ENCODE measurements around the gene CCNJL.
"Not testable (repeated sequence)": the region's sequence is repeated elsewhere in the genome, so short reads cannot be mapped to it uniquely, and the experiment has no call there.

CCNJL gene

GRCh38 chr5:160348080-160348479, 35.7 kb upstream of the CCNJL start:
- peaks cover 4% of the 10 kb centered on the region for H3K27me3 Mint-ChIP-seq
- H3K4me3 Mint-ChIP-seq: no peak overlapping the region
- intact Hi-C loops (cut with micrococcal nuclease): loop anchor here (5.0 kb wide), 1 partner anchor 326 kb away; no protein-coding TSS in a partner anchor
- no peaks in the 10 kb centered on the region for H3K9me3 Mint-ChIP-seq
- H3K36me3 Mint-ChIP-seq (ENCODE audit: low read depth): no peaks in the 10 kb centered on the region
- no peak overlapping the region for H3K27ac Mint-ChIP-seq
- H3K4me1 Mint-ChIP-seq (ENCODE audit: low read depth): peaks cover 4% of the 10 kb centered on the region

GRCh38 chr5:160347448-160347847, 35.1 kb upstream of the CCNJL start:
- intact Hi-C loops (cut with micrococcal nuclease): loop anchor here (2.0 to 5.0 kb wide), 2 partner anchors 267 to 325 kb away; no protein-coding TSS in a partner anchor
- peaks cover 4% of the 10 kb centered on the region for H3K4me1 Mint-ChIP-seq (ENCODE audit: low read depth)
- no peaks in the 10 kb centered on the region for H3K36me3 Mint-ChIP-seq (ENCODE audit: low read depth)
- H3K27me3 Mint-ChIP-seq: peaks cover 5% of the 10 kb centered on the region
- H3K4me3 Mint-ChIP-seq: no peak overlapping the region
- H3K9me3 Mint-ChIP-seq: no peaks in the 10 kb centered on the region
- no peak overlapping the region for H3K27ac Mint-ChIP-seq

DNA sequence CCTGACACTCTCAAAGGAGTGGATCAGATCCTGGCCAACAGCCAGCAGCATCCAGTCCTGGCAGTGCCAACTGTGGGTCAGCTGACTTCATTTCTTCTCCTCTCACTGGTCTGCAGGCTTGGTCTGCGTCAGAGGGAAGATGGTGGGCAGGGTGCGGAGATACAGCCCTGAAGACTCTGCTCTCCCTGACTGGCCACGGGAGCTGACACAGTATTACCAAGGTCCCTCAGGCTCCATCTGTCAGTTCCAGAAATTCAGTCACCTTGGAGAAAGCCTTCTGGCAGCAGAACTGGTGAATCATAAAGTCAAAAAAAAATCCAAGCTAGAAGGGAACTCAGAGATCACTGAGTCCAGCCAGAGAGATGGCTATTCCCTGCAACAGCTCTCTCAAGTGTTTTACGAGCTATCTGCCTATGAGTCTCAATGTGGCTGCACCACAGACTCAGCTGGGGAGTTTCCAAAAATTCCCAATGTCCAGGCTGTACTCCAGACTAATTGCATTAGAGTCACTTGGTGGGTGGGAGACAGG, 30.1 kb upstream of the CCNJL start:
- Mint-ChIP-seq H3K9me3 (no peaks in the 10 kb centered on the region), H3K27me3 (peaks cover 9% of the 10 kb centered on the region), H3K4me3 (no peak overlapping the region), H3K36me3 (ENCODE audit: low read depth) (no peaks in the 10 kb centered on the region), H3K27ac (no peak overlapping the region), H3K4me1 (ENCODE audit: low read depth) (no peaks in the 10 kb centered on the region)
- intact Hi-C loops (cut with micrococcal nuclease): no loop called here

GRCh38 chr5:160341309-160341870, 29.0 kb upstream of the CCNJL start:
- Mint-ChIP-seq H3K9me3 (no peaks in the 10 kb centered on the region), H3K36me3 (ENCODE audit: low read depth) (no peaks in the 10 kb centered on the region), H3K27me3 (peaks cover 14% of the 10 kb centered on the region), H3K4me1 (ENCODE audit: low read depth) (peaks cover 2% of the 10 kb centered on the region), H3K4me3 (no peak overlapping the region), H3K27ac (peak overlapping the region; percentile 12)
- intact Hi-C loops (cut with micrococcal nuclease): no loop called here

DNA sequence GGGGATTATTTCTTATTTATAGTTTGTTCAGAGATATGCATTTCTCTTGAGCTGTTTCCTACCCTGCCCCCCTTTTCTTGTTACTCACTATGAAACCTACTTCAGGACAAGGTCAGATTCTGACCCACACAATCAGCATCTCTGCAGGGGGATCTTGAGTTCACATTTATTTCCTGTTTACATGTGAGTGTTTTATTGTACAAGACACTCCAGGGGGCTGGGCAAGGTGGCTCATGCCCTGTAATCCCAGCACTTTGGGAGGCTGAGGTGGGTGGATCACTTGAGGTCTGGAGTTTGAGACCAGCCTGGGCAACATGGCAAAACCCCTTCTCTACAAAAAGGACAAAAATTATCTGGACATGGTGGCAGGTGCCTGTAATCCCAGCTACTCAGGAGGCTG, 28.1 kb upstream of the CCNJL start:
- intact Hi-C loops (cut with micrococcal nuclease); H3K9me3 Mint-ChIP-seq; H3K4me3 Mint-ChIP-seq; H3K27ac Mint-ChIP-seq; H3K36me3 Mint-ChIP-seq (ENCODE audit: low read depth): not testable (repeated sequence)
- H3K4me1 Mint-ChIP-seq (ENCODE audit: low read depth): peaks cover 11% of the 10 kb centered on the region
- peaks cover 20% of the 10 kb centered on the region for H3K27me3 Mint-ChIP-seq

DNA sequence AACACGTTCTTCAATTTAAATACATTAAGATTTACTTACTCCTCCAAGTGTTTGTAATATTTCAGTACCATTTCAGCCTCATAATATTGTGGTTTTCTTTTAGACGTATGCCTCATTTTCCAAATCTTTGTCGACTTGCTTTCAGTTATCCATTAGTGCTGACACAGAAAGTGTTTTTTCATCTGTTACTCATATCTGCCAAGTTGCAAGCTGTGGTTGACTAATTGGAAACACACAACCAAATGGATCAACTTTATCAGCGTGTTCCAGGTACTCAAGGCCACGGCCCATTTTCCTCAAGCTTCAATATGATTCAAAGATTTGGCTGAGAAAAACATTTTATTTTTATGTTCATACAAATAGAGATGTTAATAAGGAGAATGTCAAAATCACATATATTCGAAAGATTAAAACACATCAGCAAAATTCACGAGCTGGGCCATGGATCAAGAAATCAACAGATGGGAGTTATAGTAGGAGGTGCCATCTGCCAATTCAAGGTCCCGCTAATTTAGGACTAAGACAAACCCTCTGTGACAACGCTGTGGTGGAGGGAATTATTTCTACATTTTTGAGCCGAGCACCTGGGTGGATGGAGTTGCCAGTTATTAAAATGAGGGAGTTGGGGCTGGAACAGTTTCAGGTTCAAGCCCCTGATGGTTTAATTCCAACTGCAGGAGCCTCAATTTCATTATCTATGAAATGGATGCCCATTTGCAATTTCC, 27.2 kb upstream of the CCNJL start:
- H3K27ac Mint-ChIP-seq: no peak overlapping the region
- intact Hi-C loops (cut with micrococcal nuclease): no loop called here
- peaks cover 16% of the 10 kb centered on the region for H3K4me1 Mint-ChIP-seq (ENCODE audit: low read depth)
- no peaks in the 10 kb centered on the region for H3K9me3 Mint-ChIP-seq
- H3K36me3 Mint-ChIP-seq (ENCODE audit: low read depth): no peaks in the 10 kb centered on the region
- H3K27me3 Mint-ChIP-seq: peaks cover 20% of the 10 kb centered on the region
- no peak overlapping the region for H3K4me3 Mint-ChIP-seq

- H3K27ac Mint-ChIP-seq; H3K36me3 Mint-ChIP-seq (ENCODE audit: low read depth); H3K4me3 Mint-ChIP-seq; H3K9me3 Mint-ChIP-seq: not testable (repeated sequence)
- H3K27me3 Mint-ChIP-seq: peaks cover 17% of the 10 kb centered on the region
- intact Hi-C loops (cut with micrococcal nuclease): loop anchor here (5.0 kb wide), 1 partner anchor 67 kb away; no protein-coding TSS in a partner anchor
- peaks cover 34% of the 10 kb centered on the region for H3K4me1 Mint-ChIP-seq (ENCODE audit: low read depth)
Observed at GRCh38 chr5:160334716-160335115, 22.4 kb upstream of the CCNJL start.

GRCh38 chr5:160333721-160334120, 21.4 kb upstream of the CCNJL start:
- H3K27ac Mint-ChIP-seq: no peak overlapping the region
- peaks cover 34% of the 10 kb centered on the region for H3K4me1 Mint-ChIP-seq (ENCODE audit: low read depth)
- peak overlapping the region; percentile 28 for H3K4me3 Mint-ChIP-seq
- intact Hi-C loops (cut with micrococcal nuclease): loop anchor here (5.0 kb wide), 1 partner anchor 66 kb away; no protein-coding TSS in a partner anchor
- no peaks in the 10 kb centered on the region for H3K9me3 Mint-ChIP-seq
- H3K27me3 Mint-ChIP-seq: peaks cover 19% of the 10 kb centered on the region
- H3K36me3 Mint-ChIP-seq (ENCODE audit: low read depth): no peaks in the 10 kb centered on the region

DNA sequence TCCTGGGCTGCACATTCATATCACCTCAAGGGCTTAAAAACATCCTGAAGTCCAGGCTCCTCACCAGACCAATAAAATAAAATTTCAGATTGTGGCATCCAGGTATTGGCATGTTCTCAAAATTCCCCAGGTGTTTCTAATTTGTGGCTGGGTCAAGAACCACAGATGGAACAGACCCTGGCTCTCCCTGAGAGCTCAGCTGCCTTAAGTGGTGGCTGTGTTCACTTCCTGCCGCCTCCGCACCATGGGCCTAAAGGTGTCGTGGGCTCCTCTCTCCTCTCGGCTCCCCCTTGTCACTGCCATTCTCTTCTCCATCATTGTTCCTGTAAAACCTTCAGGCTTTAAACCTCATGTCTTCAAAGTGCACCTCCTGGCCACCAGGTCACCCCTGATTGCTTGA, 17.8 kb upstream of the CCNJL start:
- peaks cover 23% of the 10 kb centered on the region for H3K4me1 Mint-ChIP-seq (ENCODE audit: low read depth)
- peaks cover 13% of the 10 kb centered on the region for H3K27me3 Mint-ChIP-seq
- no peak overlapping the region for H3K4me3 Mint-ChIP-seq
- intact Hi-C loops (cut with micrococcal nuclease): loop anchor here (5.0 kb wide), 1 partner anchor 63 kb away; no protein-coding TSS in a partner anchor
- H3K36me3 Mint-ChIP-seq (ENCODE audit: low read depth): no peaks in the 10 kb centered on the region
- H3K9me3 Mint-ChIP-seq: no peaks in the 10 kb centered on the region
- no peak overlapping the region for H3K27ac Mint-ChIP-seq

- Mint-ChIP-seq H3K27me3 (peaks cover 13% of the 10 kb centered on the region), H3K4me3 (no peak overlapping the region), H3K36me3 (ENCODE audit: low read depth) (no peaks in the 10 kb centered on the region), H3K4me1 (ENCODE audit: low read depth) (peaks cover 15% of the 10 kb centered on the region), H3K27ac (peak overlapping the region; percentile 3), H3K9me3 (no peaks in the 10 kb centered on the region)
- intact Hi-C loops (cut with micrococcal nuclease): no loop called here
Observed at GRCh38 chr5:160327818-160328217, 15.5 kb upstream of the CCNJL start.

DNA sequence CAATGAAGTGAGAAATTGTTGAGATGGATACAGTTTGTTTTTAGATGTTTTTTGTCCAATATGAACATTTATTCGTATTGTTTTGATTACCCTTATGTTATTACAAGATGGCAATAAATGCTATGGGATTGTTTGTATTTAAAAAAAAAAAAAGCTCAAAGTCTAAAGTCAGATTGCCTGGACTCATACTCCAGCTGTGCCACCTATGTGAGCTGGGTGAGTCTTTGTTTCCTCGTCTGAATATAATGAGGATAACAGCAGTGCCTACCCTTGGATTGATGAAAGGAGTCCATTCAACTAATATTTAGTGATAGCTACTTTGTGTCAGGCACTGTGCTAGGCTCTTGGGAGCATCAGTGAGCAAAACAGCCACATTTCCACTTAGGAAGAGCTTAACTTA, 14.6 kb upstream of the CCNJL start:
- no peak overlapping the region for H3K27ac Mint-ChIP-seq
- H3K4me3 Mint-ChIP-seq: no peak overlapping the region
- intact Hi-C loops (cut with micrococcal nuclease): no loop called here
- H3K27me3 Mint-ChIP-seq: peaks cover 13% of the 10 kb centered on the region
- H3K36me3 Mint-ChIP-seq (ENCODE audit: low read depth): no peaks in the 10 kb centered on the region
- no peaks in the 10 kb centered on the region for H3K9me3 Mint-ChIP-seq
- H3K4me1 Mint-ChIP-seq (ENCODE audit: low read depth): peaks cover 15% of the 10 kb centered on the region

GRCh38 chr5:160325716-160326115, 13.4 kb upstream of the CCNJL start:
- Mint-ChIP-seq H3K27me3 (peaks cover 19% of the 10 kb centered on the region), H3K27ac (no peak overlapping the region), H3K9me3 (no peaks in the 10 kb centered on the region), H3K4me1 (ENCODE audit: low read depth) (peaks cover 20% of the 10 kb centered on the region), H3K36me3 (ENCODE audit: low read depth) (no peaks in the 10 kb centered on the region), H3K4me3 (no peak overlapping the region)
- intact Hi-C loops (cut with micrococcal nuclease): no loop called here

DNA sequence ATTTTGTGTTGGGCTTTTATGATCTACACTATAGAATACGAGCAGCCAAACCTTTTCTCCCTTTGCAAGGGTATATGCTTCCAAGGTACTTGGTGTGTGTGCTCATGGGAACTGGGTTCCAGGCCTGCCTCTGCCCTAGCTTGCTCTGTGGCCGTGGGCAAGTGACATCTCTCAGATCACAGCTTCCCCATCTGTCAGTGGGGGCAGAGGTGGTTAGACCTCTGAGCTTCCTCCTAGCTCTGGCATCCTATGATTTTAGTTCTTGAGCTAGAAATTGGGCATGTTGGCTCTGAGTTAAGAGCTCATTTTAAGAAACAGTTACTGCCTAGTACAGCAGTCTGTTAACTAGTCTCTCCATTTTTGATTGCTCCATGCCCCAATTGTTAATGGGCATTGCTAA, 12.5 kb upstream of the CCNJL start:
- Mint-ChIP-seq H3K4me3 (no peak overlapping the region), H3K36me3 (ENCODE audit: low read depth) (no peaks in the 10 kb centered on the region), H3K9me3 (no peaks in the 10 kb centered on the region), H3K27ac (no peak overlapping the region), H3K27me3 (peaks cover 15% of the 10 kb centered on the region), H3K4me1 (ENCODE audit: low read depth) (peaks cover 15% of the 10 kb centered on the region)
- intact Hi-C loops (cut with micrococcal nuclease): no loop called here

GRCh38 chr5:160318409-160318808, 6.0 kb upstream of the CCNJL start:
- Mint-ChIP-seq H3K4me3 (no peak overlapping the region), H3K9me3 (no peaks in the 10 kb centered on the region), H3K4me1 (ENCODE audit: low read depth) (peaks cover 24% of the 10 kb centered on the region), H3K27me3 (peaks cover 24% of the 10 kb centered on the region), H3K27ac (no peak overlapping the region), H3K36me3 (ENCODE audit: low read depth) (no peaks in the 10 kb centered on the region)
- intact Hi-C loops (cut with micrococcal nuclease): no loop called here
